Measurements from ENCODE around the gene LRCH1.

Gene LRCH1

DNA sequence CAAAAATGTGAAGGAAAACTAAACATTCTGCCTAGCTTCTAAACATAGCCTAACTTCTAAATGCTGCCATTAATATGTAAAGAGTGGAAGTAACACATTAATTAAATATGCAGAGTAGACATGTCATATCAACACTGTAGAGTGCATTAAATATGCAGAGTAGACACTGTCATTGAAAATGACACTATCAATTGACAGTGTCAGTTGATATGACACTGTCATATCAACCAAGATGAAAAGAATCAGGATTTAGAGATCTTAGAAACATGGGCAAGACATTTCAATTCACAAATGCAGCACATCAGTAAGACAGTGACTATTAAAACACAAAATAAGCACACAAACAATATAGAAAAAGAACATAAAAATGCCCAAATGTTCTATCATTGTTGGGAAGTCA is 218.7 kb downstream of the LRCH1 start:
- DNase-seq (ENCODE audit: insufficient read length, low spot score) (no peak), FAIRE-seq (peak; percentile 84)
- TF ChIP-seq CTCF (IDR thresholded peaks at IDR 0.05; ENCODE audit: insufficient read depth, missing control alignments) = no peak

- FAIRE-seq (no peak), DNase-seq (ENCODE audit: insufficient read length, low spot score) (no peak)
- TF ChIP-seq CTCF (IDR thresholded peaks at IDR 0.05; ENCODE audit: insufficient read depth, missing control alignments) = no peak
Observed at GRCh38 chr13:46773541-46773940, 220.6 kb downstream of the LRCH1 start.

DNA sequence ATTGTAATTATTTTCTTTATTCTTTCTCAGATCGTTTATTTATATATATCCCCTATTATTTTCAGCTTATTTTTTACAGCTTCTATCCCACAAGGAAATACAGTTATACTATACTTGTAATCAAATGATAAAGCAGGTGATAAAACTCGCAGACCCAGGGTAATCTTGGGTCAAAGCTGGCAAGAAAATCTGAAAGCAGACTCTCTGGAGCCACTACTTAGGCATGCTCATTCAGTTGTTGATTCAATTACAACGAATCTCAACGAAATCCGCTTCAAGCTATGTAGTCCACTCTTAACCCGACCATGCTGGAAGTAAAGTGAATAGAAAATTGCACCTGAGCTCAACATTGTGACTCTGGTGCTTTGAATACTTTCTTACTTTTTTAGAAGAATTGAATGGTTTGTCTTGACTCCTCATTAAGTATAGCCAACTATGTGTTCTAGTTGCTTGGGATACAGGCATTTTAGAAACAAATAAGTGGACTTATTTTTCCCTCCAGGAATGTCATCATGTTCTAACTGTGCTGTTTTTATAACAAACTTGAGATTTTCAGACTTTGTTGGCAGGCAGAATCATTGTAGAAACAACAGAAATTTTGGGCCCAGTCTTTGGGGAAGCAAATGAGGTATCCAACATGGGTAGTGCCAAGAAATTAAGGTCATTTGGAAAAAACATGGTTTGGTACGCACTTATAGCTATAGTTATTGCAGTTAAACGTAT is 222.6 kb downstream of the LRCH1 start:
- DNase-seq (ENCODE audit: insufficient read length, low spot score) = no peak
- no peak for FAIRE-seq
- TF ChIP-seq CTCF (IDR thresholded peaks at IDR 0.05; ENCODE audit: insufficient read depth, missing control alignments) = no peak

GRCh38 chr13:46778095-46778494 is 225.1 kb downstream of the LRCH1 start:
- no peak for TF ChIP-seq CTCF (IDR thresholded peaks at IDR 0.05; ENCODE audit: insufficient read depth, missing control alignments)
- no peak for FAIRE-seq
- no peak for DNase-seq (ENCODE audit: insufficient read length, low spot score)

DNA sequence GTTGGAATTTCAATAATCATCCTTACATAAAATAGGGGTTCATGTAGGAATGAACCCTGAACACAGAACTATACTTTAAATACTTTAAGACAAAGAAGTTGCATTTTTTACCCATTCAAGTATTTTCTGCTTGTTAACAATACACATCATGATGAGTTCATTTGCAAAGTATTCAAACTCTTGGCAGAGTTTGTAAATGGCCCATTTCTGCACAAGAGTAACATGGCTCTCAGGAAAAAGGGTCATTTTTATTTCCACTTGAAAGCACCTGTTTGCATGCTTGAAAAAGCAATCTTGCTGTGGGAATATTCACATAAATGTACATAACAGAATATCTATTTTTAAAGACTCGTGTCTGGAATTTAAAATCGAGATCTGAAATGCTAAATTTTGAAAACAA is 225.9 kb downstream of the LRCH1 start:
- DNase-seq (ENCODE audit: insufficient read length, low spot score) = no peak
- FAIRE-seq = no peak
- no peak for TF ChIP-seq CTCF (IDR thresholded peaks at IDR 0.05; ENCODE audit: insufficient read depth, missing control alignments)

DNA sequence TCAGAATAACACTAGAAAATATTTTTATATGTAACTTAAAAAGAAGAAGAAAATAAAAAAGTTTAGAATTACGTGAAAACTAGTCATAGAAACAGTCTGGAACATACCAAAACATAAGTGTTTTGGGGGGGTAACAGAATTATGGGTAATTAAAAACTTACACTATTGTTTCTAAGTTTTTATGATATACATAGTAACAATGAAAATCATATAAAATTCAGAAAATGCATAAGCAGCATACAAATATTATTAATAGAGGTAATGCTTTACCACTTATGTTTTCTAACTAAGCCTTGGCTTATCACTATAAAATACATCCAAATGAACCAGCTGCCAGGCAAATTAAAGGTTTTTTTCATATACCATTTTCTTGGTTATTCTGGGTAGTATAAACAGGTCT is 229.1 kb downstream of the LRCH1 start:
- DNase-seq (ENCODE audit: insufficient read length, low spot score) = no peak
- no peak for TF ChIP-seq CTCF (IDR thresholded peaks at IDR 0.05; ENCODE audit: insufficient read depth, missing control alignments)
- FAIRE-seq = no peak

DNA sequence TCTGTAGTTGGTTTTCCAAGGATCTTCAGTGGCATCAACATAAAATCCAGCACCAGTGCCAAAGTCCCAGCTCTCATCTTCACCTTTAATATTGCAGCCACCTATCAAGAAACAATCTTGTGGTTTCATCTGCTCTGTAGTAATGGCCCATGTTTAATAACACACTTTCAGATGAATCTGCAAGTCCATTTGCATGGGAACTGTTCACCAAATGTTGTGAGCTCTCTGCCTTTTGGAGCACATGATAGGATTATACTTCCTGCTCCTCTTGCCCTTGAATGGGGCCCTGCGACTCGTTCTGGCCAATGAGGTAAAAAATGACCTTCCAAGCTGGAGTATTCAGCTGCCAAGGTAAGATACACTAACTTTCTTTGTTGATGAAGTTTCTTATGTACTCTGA is 229.7 kb downstream of the LRCH1 start:
- FAIRE-seq = no peak

More for the DNA sequence above, 229.7 kb downstream of the LRCH1 start:
- no peak for TF ChIP-seq CTCF (IDR thresholded peaks at IDR 0.05; ENCODE audit: insufficient read depth, missing control alignments)
- no peak for DNase-seq (ENCODE audit: insufficient read length, low spot score)
